Loucy (cell line): ENCODE measurements around the gene ALMS1.

Experiments
- EZH2phosphoT487 ChIP-seq: fragments of 200-600 bp; IDR thresholded peaks from 2 replicates; pipeline ENCODE4 v1.6.1; 2018; ENCODE audit warnings: antibody characterized with exemption, mild to moderate bottlenecking, moderate library complexity, borderline replicate concordance
- TF ChIP-seq, protein P1 (sequence below): fragments of 200-600 bp; sonication (generic); conservative IDR thresholded peaks from 2 replicates; pipeline ENCODE4 v1.5.1; 2014; ENCODE audit warnings: mild to moderate bottlenecking, antibody characterized with exemption, low read length

DNA sequence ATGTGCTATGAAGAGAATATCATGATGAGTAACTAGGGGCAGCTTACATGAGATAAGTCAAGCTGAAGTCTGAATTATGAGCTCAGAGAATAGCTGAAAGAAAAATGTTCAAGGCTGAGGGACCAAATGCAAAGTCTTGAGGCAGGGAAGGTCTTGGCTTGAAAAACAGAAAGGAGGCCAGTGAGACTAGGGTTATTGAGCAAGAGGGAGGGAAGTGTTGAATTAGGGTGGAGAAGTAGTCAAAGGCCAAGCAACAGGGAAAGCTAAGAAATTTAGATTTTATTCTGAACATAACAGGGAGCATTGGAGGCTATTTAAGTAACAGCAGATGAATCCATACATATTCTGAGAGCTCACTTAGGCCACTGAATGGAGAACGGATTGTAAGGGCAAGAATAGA, 11.4 kb upstream of the ALMS1 start:
- TF ChIP-seq, protein P1, sequence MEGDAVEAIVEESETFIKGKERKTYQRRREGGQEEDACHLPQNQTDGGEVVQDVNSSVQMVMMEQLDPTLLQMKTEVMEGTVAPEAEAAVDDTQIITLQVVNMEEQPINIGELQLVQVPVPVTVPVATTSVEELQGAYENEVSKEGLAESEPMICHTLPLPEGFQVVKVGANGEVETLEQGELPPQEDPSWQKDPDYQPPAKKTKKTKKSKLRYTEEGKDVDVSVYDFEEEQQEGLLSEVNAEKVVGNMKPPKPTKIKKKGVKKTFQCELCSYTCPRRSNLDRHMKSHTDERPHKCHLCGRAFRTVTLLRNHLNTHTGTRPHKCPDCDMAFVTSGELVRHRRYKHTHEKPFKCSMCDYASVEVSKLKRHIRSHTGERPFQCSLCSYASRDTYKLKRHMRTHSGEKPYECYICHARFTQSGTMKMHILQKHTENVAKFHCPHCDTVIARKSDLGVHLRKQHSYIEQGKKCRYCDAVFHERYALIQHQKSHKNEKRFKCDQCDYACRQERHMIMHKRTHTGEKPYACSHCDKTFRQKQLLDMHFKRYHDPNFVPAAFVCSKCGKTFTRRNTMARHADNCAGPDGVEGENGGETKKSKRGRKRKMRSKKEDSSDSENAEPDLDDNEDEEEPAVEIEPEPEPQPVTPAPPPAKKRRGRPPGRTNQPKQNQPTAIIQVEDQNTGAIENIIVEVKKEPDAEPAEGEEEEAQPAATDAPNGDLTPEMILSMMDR: no peak
- TF ChIP-seq EZH2phosphoT487: no peak
